Caco-2 (cell line): ENCODE data around the gene PLXDC2. TPM values are rescaled to one million over a fixed set of nuclear protein-coding genes. Genes with fewer than 3 reads are reported as not detected.

ENCODE experiments used
- BruUV-seq: library from RNA; stranded (reverse); fragments of 400-500 nt; replicated peaks from 2 replicates; lab custom pipeline; 2021; lab: Mats Ljungman, UMichigan
- CTCF ChIA-PET: fragments of 300-600 bp; sonication (Branson Sonifier 250); formaldehyde crosslinking; loops from one replicate; lab custom pipeline; 2022; ENCODE audit warnings: antibody characterized with exemption; lab: Charles Lee
- POLR2A ChIA-PET: fragments of 300-600 bp; sonication (Branson Sonifier 250); formaldehyde crosslinking; loops from one replicate; lab custom pipeline; 2022; ENCODE audit warnings: antibody characterized with exemption; lab: Charles Lee
- DNase-seq, 2 experiments: peaks; one replicate each; pipeline versions ENCODE4 v3.0.0 to v3.0.0-alpha.2; 2020 to 2022
- H3K27me3 ChIP-seq: replicated peaks from 2 replicates; pipeline ENCODE4 v1.6.0; 2011; ENCODE audit warnings: low read length; ENCODE audit not compliant: control insufficient read depth, insufficient read depth
- H3K36me3 ChIP-seq: 2 replicates; pipeline ENCODE4 v1.5.1; 2011; ENCODE audit warnings: low read length; ENCODE audit not compliant: control insufficient read depth, insufficient read depth
- H3K4me1 ChIP-seq: fragments of 250-450 bp; sonication (Bioruptor Pico); 2 replicates; pipeline ENCODE4 v1.5.1; 2020; ENCODE audit warnings: mild to moderate bottlenecking
- H3K4me3 ChIP-seq: 2 replicates; pipeline ENCODE4 v1.5.1; 2011; ENCODE audit warnings: low read depth, mild to moderate bottlenecking, control low read depth, low read length
- H3K9me3 ChIP-seq: fragments of 250-450 bp; sonication (Bioruptor Pico); 2 replicates; pipeline ENCODE4 v1.5.1; 2020; ENCODE audit warnings: mild to moderate bottlenecking, moderate library complexity
- H3K27ac Mint-ChIP-seq: one replicate; pipeline ENCODE4 v1.8.0; 2022; ENCODE audit warnings: mixed read lengths; ENCODE audit not compliant: unreplicated experiment
- H3K27me3 Mint-ChIP-seq: one replicate; pipeline ENCODE4 v1.8.0; 2022; ENCODE audit warnings: mixed read lengths; ENCODE audit not compliant: insufficient read depth, unreplicated experiment
- H3K36me3 Mint-ChIP-seq: one replicate; pipeline ENCODE4 v1.8.0; 2022; ENCODE audit warnings: mild to moderate bottlenecking, mixed read lengths; ENCODE audit not compliant: insufficient read depth, unreplicated experiment
- H3K4me1 Mint-ChIP-seq: one replicate; pipeline ENCODE4 v1.8.0; 2022; ENCODE audit warnings: low read depth, mixed read lengths; ENCODE audit not compliant: unreplicated experiment
- H3K4me3 Mint-ChIP-seq: one replicate; pipeline ENCODE4 v1.8.0; 2022; ENCODE audit warnings: mild to moderate bottlenecking, moderate library complexity, mixed read lengths; ENCODE audit not compliant: unreplicated experiment
- H3K9me3 Mint-ChIP-seq: one replicate; pipeline ENCODE4 v1.8.0; 2022; ENCODE audit warnings: mixed read lengths; ENCODE audit not compliant: unreplicated experiment
- CTCF ChIP-seq, 2 experiments: fragments of 200-600 bp in 1 of 2; IDR thresholded peaks; 1 replicate in 1 of 2; 2 replicates in 1 of 2; pipeline versions ENCODE4 v1.5.1 to v1.8.0; 2011 to 2022; ENCODE audit warnings: antibody characterized with exemption in 1 of 2, control low read depth in 1 of 2, inconsistent platforms in 1 of 2, low read depth in 1 of 2, low read length in 1 of 2, mild to moderate bottlenecking in 1 of 2, moderate library complexity in 1 of 2; ENCODE audit not compliant: insufficient read depth in 1 of 2, severe bottlenecking in 1 of 2, unreplicated experiment in 1 of 2
- intact Hi-C: fragments of 100-400 bp; cut with micrococcal nuclease; formaldehyde crosslinking; loops from one replicate; pipeline ENCODE4 v1.10.0; 2022; ENCODE audit not compliant: unreplicated experiment
- total RNA-seq: library from RNA; stranded (reverse); gene quantifications from 2 replicates; pipeline ENCODE4 v1.2.3, GENCODE V29; 2022

The PLXDC2 gene
- total RNA-seq, 1 experiment from 2014 or later = 0.54 TPM

DNA sequence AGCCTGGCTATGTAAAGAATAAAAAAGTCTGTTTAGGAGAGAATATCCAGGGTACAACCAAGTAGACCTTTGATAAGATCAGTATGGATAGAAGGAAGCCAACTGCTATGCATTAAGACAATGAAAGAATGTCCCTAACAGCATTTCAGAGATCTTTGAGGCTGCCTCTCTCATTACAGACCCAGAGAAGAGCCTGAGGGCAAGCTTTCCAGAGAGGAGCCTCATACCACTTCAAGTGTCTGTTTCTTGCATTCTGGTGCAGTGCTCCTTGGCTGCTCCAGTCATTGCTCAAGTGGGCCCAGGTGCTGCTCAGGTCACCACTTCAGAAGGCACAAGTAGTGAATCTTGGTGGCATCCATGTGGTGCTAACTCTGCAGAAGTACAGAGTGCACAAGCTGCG lies 514.0 kb downstream of the PLXDC2 start:
- POLR2A ChIA-PET = no interaction called here
- peak in 1 of 2 experiments; percentile 45 for DNase-seq
- H3K36me3 ChIP-seq = no peaks in the 10 kb centered on the region
- no peaks in the 10 kb centered on the region for H3K9me3 Mint-ChIP-seq
- no peaks in the 10 kb centered on the region for H3K4me1 Mint-ChIP-seq
- no peak for TF ChIP-seq CTCF (IDR thresholded peaks at IDR 0.05; ENCODE audit: insufficient read depth in 1 of 2, low read depth in 1 of 2, low read length in 1 of 2, severe bottlenecking in 1 of 2, unreplicated experiment in 1 of 2)
- no TSS peak for BruUV-seq
- H3K9me3 ChIP-seq = no peaks in the 10 kb centered on the region
- no peaks in the 10 kb centered on the region for H3K4me1 ChIP-seq
- H3K4me3 ChIP-seq = no peak overlapping the region
- CTCF ChIA-PET = no interaction called here
- intact Hi-C loops = no loop called here
- H3K27me3 ChIP-seq = no peaks in the 10 kb centered on the region
- no peaks in the 10 kb centered on the region for H3K36me3 Mint-ChIP-seq
- H3K4me3 Mint-ChIP-seq = no peak overlapping the region
- no peaks in the 10 kb centered on the region for H3K27me3 Mint-ChIP-seq
- no peak overlapping the region for H3K27ac Mint-ChIP-seq

- Mint-ChIP-seq H3K4me1 (no peaks in the 10 kb centered on the region), H3K27ac (no peak overlapping the region), H3K9me3 (peaks cover 23% of the 10 kb centered on the region), H3K27me3 (peaks cover 8% of the 10 kb centered on the region), H3K36me3 (no peaks in the 10 kb centered on the region), H3K4me3 (no peak overlapping the region)
- BruUV-seq = no TSS peak
- H3K9me3 ChIP-seq = peaks cover 8% of the 10 kb centered on the region
- CTCF ChIA-PET = no interaction called here
- no peak for TF ChIP-seq CTCF (IDR thresholded peaks at IDR 0.05; ENCODE audit: insufficient read depth in 1 of 2, low read depth in 1 of 2, low read length in 1 of 2, severe bottlenecking in 1 of 2, unreplicated experiment in 1 of 2)
- no peaks in the 10 kb centered on the region for H3K27me3 ChIP-seq
- no peaks in the 10 kb centered on the region for H3K36me3 ChIP-seq
- intact Hi-C loops = no loop called here
- no peaks in the 10 kb centered on the region for H3K4me1 ChIP-seq
- DNase-seq = no peak
- POLR2A ChIA-PET = no interaction called here
- H3K4me3 ChIP-seq = no peak overlapping the region
Measured at GRCh38 chr10:20334559-20334958, 518.3 kb downstream of the PLXDC2 start.
